GM23338 (cell line): ENCODE measurements around the gene CDYL2. TPM values are rescaled to one million over a fixed set of nuclear protein-coding genes. Genes with fewer than 3 reads are reported as not detected.

ENCODE experiments used
- ATAC-seq: fragments of 200-7000 bp; cut with Tn5 transposase; 3 replicates; pipeline ENCODE4 v1.9.1; 2020
- DNase-seq: peaks from one replicate; pipeline ENCODE4 v3.0.0-alpha.2; 2015; ENCODE audit warnings: low spot score
- H2AFZ ChIP-seq: fragments of 200-600 bp; sonication (generic); 2 replicates; pipeline ENCODE4 v1.8.0; 2016; ENCODE audit warnings: antibody characterized with exemption, mild to moderate bottlenecking, moderate library complexity
- H3F3A ChIP-seq: fragments of 200-600 bp; sonication (generic); replicated peaks from 2 replicates; pipeline ENCODE4 v1.8.0; 2017; ENCODE audit warnings: antibody characterized with exemption, mixed run types, low read depth
- H3K27ac ChIP-seq: fragments of 200-600 bp; sonication (generic); 2 replicates; pipeline ENCODE4 v1.6.1; 2016; ENCODE audit warnings: low read depth
- H3K27me3 ChIP-seq: fragments of 200-600 bp; sonication (generic); 2 replicates; pipeline ENCODE4 v1.8.0; 2016; ENCODE audit warnings: mild to moderate bottlenecking, mixed run types, moderate library complexity; ENCODE audit not compliant: insufficient read depth
- H3K36me3 ChIP-seq: fragments of 200-600 bp; sonication (generic); 2 replicates; pipeline ENCODE4 v1.8.0; 2016; ENCODE audit warnings: mild to moderate bottlenecking; ENCODE audit not compliant: insufficient read depth
- H3K4me1 ChIP-seq: fragments of 200-600 bp; sonication (generic); 2 replicates; pipeline ENCODE4 v1.8.0; 2016; ENCODE audit warnings: mild to moderate bottlenecking, moderate library complexity; ENCODE audit not compliant: insufficient read depth
- H3K4me2 ChIP-seq: fragments of 200-600 bp; sonication (generic); 2 replicates; pipeline ENCODE4 v1.7.1; 2017; ENCODE audit warnings: mixed run types
- H3K4me3 ChIP-seq: fragments of 200-600 bp; sonication (generic); 2 replicates; pipeline ENCODE4 v1.6.1; 2016; ENCODE audit warnings: mixed run types
- H3K79me2 ChIP-seq: fragments of 200-600 bp; sonication (generic); replicated peaks from 2 replicates; pipeline ENCODE4 v1.8.0; 2017; ENCODE audit warnings: mild to moderate bottlenecking; ENCODE audit not compliant: insufficient read depth
- H3K9me2 ChIP-seq: fragments of 200-600 bp; sonication (generic); 2 replicates; pipeline ENCODE4 v1.8.0; 2017; ENCODE audit not compliant: insufficient read depth
- H4K20me1 ChIP-seq: fragments of 200-600 bp; sonication (generic); replicated peaks from 2 replicates; pipeline ENCODE4 v1.8.0; 2017; ENCODE audit warnings: mild to moderate bottlenecking; ENCODE audit not compliant: insufficient read depth
- H3K27ac Mint-ChIP-seq: 2 replicates; pipeline ENCODE4 v1.8.0; 2020; ENCODE audit warnings: inconsistent platforms, mild to moderate bottlenecking, moderate library complexity, mixed read lengths
- H3K27me3 Mint-ChIP-seq: 3 replicates; pipeline ENCODE4 v1.8.0; 2022; ENCODE audit warnings: low read depth, mild to moderate bottlenecking, moderate library complexity, mixed read lengths, inconsistent platforms; ENCODE audit not compliant: insufficient read depth, poor library complexity
- H3K36me3 Mint-ChIP-seq: 3 replicates; pipeline ENCODE4 v1.8.0; 2021; ENCODE audit warnings: low read depth, mild to moderate bottlenecking, inconsistent platforms, moderate library complexity, mixed read lengths
- H3K4me1 Mint-ChIP-seq: 3 replicates; pipeline ENCODE4 v1.8.0; 2020; ENCODE audit warnings: mild to moderate bottlenecking, inconsistent platforms, mixed read lengths
- H3K4me3 Mint-ChIP-seq: 3 replicates; pipeline ENCODE4 v1.8.0; 2021; ENCODE audit warnings: moderate library complexity, mild to moderate bottlenecking, inconsistent platforms, mixed read lengths
- H3K9me3 Mint-ChIP-seq: 3 replicates; pipeline ENCODE4 v1.8.0; 2020; ENCODE audit warnings: moderate library complexity, mild to moderate bottlenecking, inconsistent platforms, mixed read lengths
- CREB1 ChIP-seq: fragments of 250-450 bp; sonication (Bioruptor Pico); IDR thresholded peaks from 2 replicates; pipeline ENCODE4 v1.5.0; 2020; ENCODE audit warnings: low read depth, mild to moderate bottlenecking, moderate library complexity
- CTCF ChIP-seq, 2 experiments: fragments of 200-600 bp in 1 of 2; sonication (generic) in 1 of 2; conservative IDR thresholded peaks; 2 replicates each; pipeline versions ENCODE4 v1.5.1 to v1.6.1; 2016 to 2017; ENCODE audit warnings: antibody characterized with exemption in 2 of 2, low read depth in 2 of 2, mild to moderate bottlenecking in 2 of 2, moderate library complexity in 1 of 2
- ETS1 ChIP-seq: IDR thresholded peaks from 2 replicates; pipeline ENCODE4 v1.6.1; 2016; ENCODE audit warnings: antibody characterized with exemption
- EZH2 ChIP-seq: fragments of 200-600 bp; sonication (generic); IDR thresholded peaks from one replicate; pipeline ENCODE4 v1.8.0; 2017; ENCODE audit warnings: antibody characterized with exemption, mild to moderate bottlenecking, low read depth; ENCODE audit not compliant: unreplicated experiment
- EZH2phosphoT487 ChIP-seq: fragments of 200-600 bp; sonication (generic); IDR thresholded peaks from one replicate; pipeline ENCODE4 v1.8.1; 2018; ENCODE audit warnings: antibody characterized with exemption; ENCODE audit not compliant: unreplicated experiment
- JUNB ChIP-seq: IDR thresholded peaks from one replicate; pipeline ENCODE4 v1.6.1; 2016; ENCODE audit warnings: antibody characterized with exemption; ENCODE audit not compliant: unreplicated experiment
- NANOG ChIP-seq: IDR thresholded peaks from 2 replicates; pipeline ENCODE4 v1.6.1; 2016; ENCODE audit warnings: antibody characterized with exemption, borderline replicate concordance
- POLR2AphosphoS5 ChIP-seq: IDR thresholded peaks from 2 replicates; pipeline ENCODE4 v1.6.1; 2016; ENCODE audit warnings: antibody characterized with exemption, low read depth
- REST ChIP-seq: IDR thresholded peaks from one replicate; pipeline ENCODE4 v1.6.1; 2018; ENCODE audit warnings: antibody characterized with exemption; ENCODE audit not compliant: unreplicated experiment
- STAT1 ChIP-seq: IDR thresholded peaks from one replicate; pipeline ENCODE4 v1.6.1; 2016; ENCODE audit warnings: antibody characterized with exemption; ENCODE audit not compliant: unreplicated experiment
- ZNF331 ChIP-seq: fragments of 250-450 bp; sonication (Bioruptor Pico); IDR thresholded peaks from 2 replicates; pipeline ENCODE4 v1.5.0; 2020; ENCODE audit warnings: low read depth, mild to moderate bottlenecking, moderate library complexity
- ZNF462 ChIP-seq: fragments of 250-450 bp; sonication (Bioruptor Pico); IDR thresholded peaks from 2 replicates; pipeline ENCODE4 v1.5.0; 2020; ENCODE audit warnings: mild to moderate bottlenecking, moderate library complexity
- polyA plus RNA-seq: library from polyadenylated mRNA; unstranded; fragments of >200 nt; fragmentation: Nextera tagmentation; extraction: Ambion mirVana; gene quantifications from 2 replicates; pipeline ENCODE4 v1.2.1, GENCODE V29; 2016
- total RNA-seq: library from RNA; depleted of rRNA; stranded (reverse); fragments of >200 nt; shearing (Covaris generic); gene quantifications from 2 replicates; pipeline ENCODE4 v1.2.3, GENCODE V29; 2014

The CDYL2 gene
- total and polyA plus RNA-seq, 2 experiments from 2014 or later, result 0.82 to 4.3 TPM

GRCh38 chr16:80743273-80743672 is 61.1 kb downstream of the CDYL2 start (continued):
- TF ChIP-seq REST, result no peak
- TF ChIP-seq JUNB, result no peak
- no peak for TF ChIP-seq EZH2
- no peak for TF ChIP-seq ETS1
- no peak for TF ChIP-seq EZH2phosphoT487
- TF ChIP-seq CTCF (conservative IDR thresholded peaks at IDR 0.05; ENCODE audit: low read depth in 2 of 2), result no peak

GRCh38 chr16:80742331-80742730 is 62.1 kb downstream of the CDYL2 start:
- Mint-ChIP-seq H3K27me3 (peaks cover 4% of the 10 kb centered on the region), H3K36me3 (peaks cover 3% of the 10 kb centered on the region; the same call in 1 of the 3 replicates), H3K27ac (no peak overlapping the region), H3K9me3 (peaks cover 29% of the 10 kb centered on the region), H3K4me3 (no peak overlapping the region), H3K4me1 (no peaks in the 10 kb centered on the region)
- H3F3A ChIP-seq, result no peaks in the 10 kb centered on the region
- no peak overlapping the region for H3K27ac ChIP-seq
- ATAC-seq, result no peak
- H3K36me3 ChIP-seq, result no peaks in the 10 kb centered on the region
- no peak overlapping the region for H3K4me2 ChIP-seq
- H4K20me1 ChIP-seq, result no peaks in the 10 kb centered on the region
- no peak for DNase-seq
- H3K27me3 ChIP-seq, result no peaks in the 10 kb centered on the region
- H3K4me3 ChIP-seq, result no peak overlapping the region
- no peaks in the 10 kb centered on the region for H3K79me2 ChIP-seq
- no peak overlapping the region for H2AFZ ChIP-seq
- no peaks in the 10 kb centered on the region for H3K4me1 ChIP-seq
- H3K9me2 ChIP-seq, result peaks cover 12% of the 10 kb centered on the region; the same call in 1 of the 2 replicates
- TF ChIP-seq POLR2AphosphoS5, result no peak
- TF ChIP-seq ETS1, result no peak
- TF ChIP-seq STAT1, result no peak
- no peak for TF ChIP-seq NANOG
- TF ChIP-seq ZNF462 (CRISPR knock-in tag), result no peak
- TF ChIP-seq CREB1 (CRISPR knock-in tag), result no peak
- TF ChIP-seq ZNF331, result no peak
- no peak for TF ChIP-seq JUNB
